Astrocyte of the spinal cord (primary cell): Measurements from ENCODE around the gene SPDYC.

Source experiments
- DNase-seq: peaks from one replicate; pipeline ENCODE4 v3.0.0; 2011; ENCODE audit warnings: low read depth, low spot score
- H3K4me3 ChIP-seq: 2 replicates; pipeline ENCODE4 v1.5.1; 2011; ENCODE audit warnings: low read depth, mild to moderate bottlenecking, low read length, moderate library complexity
- in situ Hi-C: cut with HindIII; loops from 2 replicates; pipeline ENCODE4 v1.10.0; 2017; ENCODE audit warnings: low sequenced_read_pairs
- TF ChIP-seq, protein P1 (sequence below): IDR thresholded peaks from 2 replicates; pipeline ENCODE4 v1.5.1; 2012; ENCODE audit warnings: low read depth, mild to moderate bottlenecking, low read length, inconsistent platforms

The SPDYC gene

DNA sequence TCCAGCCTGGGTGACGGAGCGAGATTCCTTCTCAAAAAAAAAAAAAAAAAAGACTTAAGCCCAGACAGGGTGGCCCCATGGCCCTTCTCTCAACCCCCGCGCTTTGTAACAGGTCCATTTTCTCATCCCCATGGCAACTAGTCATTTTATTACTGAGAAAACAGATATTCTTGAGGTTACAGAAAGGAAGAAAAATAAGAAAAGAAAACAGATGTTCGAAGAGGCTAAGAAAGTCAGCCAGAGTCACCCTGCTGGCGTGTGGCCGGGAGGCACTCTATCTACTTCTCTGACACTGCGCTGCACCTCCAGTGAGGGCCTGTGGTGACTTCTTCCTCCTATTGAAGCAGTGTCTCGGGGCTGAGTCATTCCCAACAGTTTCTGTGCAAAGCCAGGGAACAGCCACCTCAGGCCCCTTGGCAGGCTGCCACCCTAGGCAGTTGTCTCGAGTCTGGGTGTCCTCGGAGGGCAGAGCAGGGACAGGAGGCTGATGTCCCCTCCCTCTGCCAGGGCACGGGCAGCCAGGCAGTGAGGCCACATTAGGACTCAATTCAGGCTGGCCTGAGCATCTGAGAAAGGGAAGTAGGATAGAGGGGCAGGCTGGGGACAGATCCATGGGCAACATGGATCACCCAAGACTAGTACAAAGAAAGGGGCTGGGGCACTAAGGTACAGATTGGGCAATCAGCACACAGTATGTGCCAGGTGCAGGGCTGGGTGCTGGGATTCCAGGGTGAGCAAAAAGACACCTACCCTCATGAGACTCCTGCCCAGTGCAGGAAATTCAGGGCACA is 19.3 kb upstream of the SPDYC start:
- peak; percentile 90 for DNase-seq
- H3K4me3 ChIP-seq = no peak overlapping the region
- in situ Hi-C loops = no loop called here
- TF ChIP-seq, protein P1, sequence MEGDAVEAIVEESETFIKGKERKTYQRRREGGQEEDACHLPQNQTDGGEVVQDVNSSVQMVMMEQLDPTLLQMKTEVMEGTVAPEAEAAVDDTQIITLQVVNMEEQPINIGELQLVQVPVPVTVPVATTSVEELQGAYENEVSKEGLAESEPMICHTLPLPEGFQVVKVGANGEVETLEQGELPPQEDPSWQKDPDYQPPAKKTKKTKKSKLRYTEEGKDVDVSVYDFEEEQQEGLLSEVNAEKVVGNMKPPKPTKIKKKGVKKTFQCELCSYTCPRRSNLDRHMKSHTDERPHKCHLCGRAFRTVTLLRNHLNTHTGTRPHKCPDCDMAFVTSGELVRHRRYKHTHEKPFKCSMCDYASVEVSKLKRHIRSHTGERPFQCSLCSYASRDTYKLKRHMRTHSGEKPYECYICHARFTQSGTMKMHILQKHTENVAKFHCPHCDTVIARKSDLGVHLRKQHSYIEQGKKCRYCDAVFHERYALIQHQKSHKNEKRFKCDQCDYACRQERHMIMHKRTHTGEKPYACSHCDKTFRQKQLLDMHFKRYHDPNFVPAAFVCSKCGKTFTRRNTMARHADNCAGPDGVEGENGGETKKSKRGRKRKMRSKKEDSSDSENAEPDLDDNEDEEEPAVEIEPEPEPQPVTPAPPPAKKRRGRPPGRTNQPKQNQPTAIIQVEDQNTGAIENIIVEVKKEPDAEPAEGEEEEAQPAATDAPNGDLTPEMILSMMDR = no peak

DNA sequence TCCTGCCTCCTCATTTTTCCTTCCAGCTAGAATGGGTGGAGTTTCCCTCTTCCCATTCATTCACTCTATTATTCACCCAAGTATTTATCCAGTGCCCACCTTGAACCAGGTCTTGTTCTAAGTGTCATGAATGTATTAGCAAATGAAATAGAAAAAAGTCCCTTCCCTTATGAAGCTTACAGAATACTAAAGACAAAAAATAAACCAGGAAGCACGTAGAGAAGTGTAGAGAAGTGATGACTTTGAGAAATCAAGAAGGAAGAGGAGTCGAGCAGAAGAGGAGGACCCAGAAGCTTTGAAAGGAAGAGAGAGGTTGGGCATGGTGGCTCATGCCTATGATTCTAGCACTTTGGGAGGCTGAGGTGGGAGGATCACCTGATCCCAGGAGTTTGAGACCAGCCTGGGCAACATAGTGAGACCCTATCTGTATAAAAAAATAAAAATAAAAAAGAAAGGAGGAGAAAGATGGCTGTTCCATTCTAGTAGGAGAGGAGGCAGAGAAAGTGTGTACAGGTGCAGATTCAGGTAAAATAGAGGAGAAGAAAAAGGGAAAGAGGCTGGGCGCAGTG is 18.6 kb upstream of the SPDYC start:
- in situ Hi-C loops = no loop called here
- TF ChIP-seq, protein P1 = no peak
- DNase-seq = no peak

DNA sequence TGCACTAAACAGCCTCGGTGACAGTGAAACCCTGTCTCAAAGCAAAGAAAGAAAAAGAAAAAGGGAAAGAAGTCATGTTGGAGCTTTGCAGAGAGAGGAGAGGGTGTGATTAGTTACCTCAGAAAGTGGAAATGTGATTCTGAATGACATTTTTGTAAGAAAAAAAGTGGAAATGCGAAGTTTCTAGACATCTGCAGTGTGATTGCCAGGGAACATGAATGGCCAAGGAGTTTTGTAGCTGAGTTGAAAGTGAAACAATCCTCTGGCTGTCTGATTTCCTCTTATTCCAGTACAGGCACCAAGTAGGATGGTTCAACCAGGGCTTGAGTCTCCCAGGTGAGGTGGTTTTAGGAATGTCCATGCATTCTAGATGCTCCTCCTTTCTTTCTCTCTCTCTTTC is 17.9 kb upstream of the SPDYC start:
- DNase-seq = no peak
- in situ Hi-C loops = no loop called here
- TF ChIP-seq, protein P1 = no peak
- H3K4me3 ChIP-seq = no peak overlapping the region

More for the DNA sequence above, 18.6 kb upstream of the SPDYC start:
- no peak overlapping the region for H3K4me3 ChIP-seq

DNA sequence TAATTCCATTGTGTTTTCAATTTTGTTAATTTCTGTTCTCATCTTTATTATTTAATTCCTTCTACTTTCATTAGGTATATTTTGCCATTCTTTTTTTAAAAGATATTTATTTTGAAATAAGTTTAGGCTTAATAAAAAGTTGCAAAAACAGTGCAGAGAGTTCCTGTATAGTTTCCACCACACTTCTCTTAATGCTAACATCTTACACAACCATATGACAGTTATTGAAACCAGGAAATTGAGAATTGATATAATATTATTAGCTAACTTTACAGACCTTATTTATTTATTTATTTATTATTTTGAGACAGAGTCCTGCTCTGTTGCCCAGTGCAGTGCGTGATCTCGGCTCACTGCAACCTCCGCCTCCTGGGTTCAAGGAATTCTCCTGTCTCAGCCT is 13.8 kb upstream of the SPDYC start:
- in situ Hi-C loops = no loop called here
- TF ChIP-seq, protein P1 = no peak
- no peak overlapping the region for H3K4me3 ChIP-seq
- DNase-seq = no peak

DNA sequence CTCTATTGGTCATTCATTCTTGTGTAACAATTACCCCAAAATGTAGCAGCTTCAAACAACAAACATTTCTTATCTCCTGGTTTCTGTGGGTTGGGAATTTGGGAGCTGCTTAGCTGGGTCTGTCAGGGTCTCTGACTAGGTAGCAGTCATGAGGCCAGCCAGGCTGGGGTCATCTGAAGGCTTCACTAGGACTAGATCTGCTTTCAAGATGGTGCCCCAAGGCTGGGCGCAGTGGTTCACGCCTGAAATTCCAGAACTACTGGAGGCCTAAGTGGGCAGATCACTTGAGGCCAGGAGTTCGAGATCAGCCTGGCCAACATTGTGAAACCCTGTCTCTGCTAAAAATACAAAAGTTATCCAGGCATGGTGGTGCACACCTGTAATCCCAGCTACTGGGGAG is 13.1 kb upstream of the SPDYC start:
- no peak overlapping the region for H3K4me3 ChIP-seq
- in situ Hi-C loops = no loop called here
- DNase-seq = no peak
- TF ChIP-seq, protein P1 = no peak

DNA sequence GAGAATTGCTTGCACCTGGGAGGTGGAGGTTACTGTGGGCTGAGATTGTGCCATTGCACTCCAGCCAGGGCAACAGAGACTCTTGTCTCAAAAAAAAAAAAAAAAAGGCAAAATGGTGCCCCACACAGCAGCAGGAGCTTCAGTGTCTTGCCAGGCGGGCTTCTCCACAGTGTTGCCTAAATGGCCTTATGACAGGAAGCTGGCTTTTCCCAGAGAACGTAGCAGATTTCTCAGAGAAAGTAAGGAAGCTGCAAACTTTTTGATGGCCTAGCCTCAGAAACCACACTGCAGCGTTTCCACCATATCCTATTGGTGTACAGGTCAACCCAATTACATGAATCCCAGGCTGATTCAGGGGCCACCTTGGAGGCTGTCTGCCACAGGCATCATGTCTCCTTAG is 12.7 kb upstream of the SPDYC start:
- H3K4me3 ChIP-seq = no peak overlapping the region
- in situ Hi-C loops = no loop called here
- no peak for DNase-seq
- TF ChIP-seq, protein P1 = no peak
